Trophoblast cell (in vitro differentiated cells and primary cell): ENCODE results near the gene CUBN.

Source experiments
- DNase-seq, 2 donors: peaks; one replicate each; pipeline ENCODE4 v3.0.0-alpha.2; 2016
- H2AFZ ChIP-seq: 2 replicates; pipeline ENCODE4 v1.6.1; 2013; ENCODE audit warnings: low read length, moderate library complexity, mild to moderate bottlenecking; ENCODE audit not compliant: insufficient read depth, poor library complexity
- H2AK5ac ChIP-seq: 2 replicates; pipeline ENCODE4 v1.6.1; 2013; ENCODE audit warnings: mild to moderate bottlenecking, low read length
- H2BK120ac ChIP-seq: 2 replicates; pipeline ENCODE4 v1.6.1; 2013; ENCODE audit warnings: low read length, mild to moderate bottlenecking, moderate library complexity; ENCODE audit not compliant: insufficient read depth, poor library complexity
- H2BK12ac ChIP-seq: 2 replicates; pipeline ENCODE4 v1.6.1; 2013; ENCODE audit warnings: mild to moderate bottlenecking, low read length, moderate library complexity
- H2BK5ac ChIP-seq: 2 replicates; pipeline ENCODE4 v1.6.1; 2013; ENCODE audit warnings: low read length, low read depth, moderate library complexity, mild to moderate bottlenecking; ENCODE audit not compliant: poor library complexity
- H3K14ac ChIP-seq: 2 replicates; pipeline ENCODE4 v1.6.1; 2013; ENCODE audit warnings: mild to moderate bottlenecking, low read length
- H3K18ac ChIP-seq: 2 replicates; pipeline ENCODE4 v1.6.1; 2013; ENCODE audit warnings: mild to moderate bottlenecking, low read length
- H3K23ac ChIP-seq: 2 replicates; pipeline ENCODE4 v1.6.1; 2013; ENCODE audit warnings: low read length
- H3K27ac ChIP-seq: 2 replicates; pipeline ENCODE4 v1.5.1; 2013; ENCODE audit warnings: low read depth, mild to moderate bottlenecking, inconsistent platforms, low read length, moderate library complexity
- H3K27me3 ChIP-seq: 2 replicates; pipeline ENCODE4 v1.6.1; 2013; ENCODE audit warnings: inconsistent platforms, mild to moderate bottlenecking, low read length, moderate library complexity; ENCODE audit not compliant: insufficient read depth
- H3K36me3 ChIP-seq, 2 experiments: 1 replicate in 1 of 2; 2 replicates in 1 of 2; pipeline ENCODE4 v1.6.1; 2013; ENCODE audit warnings: low read length in 2 of 2, mild to moderate bottlenecking in 2 of 2, moderate library complexity in 1 of 2; ENCODE audit not compliant: insufficient read depth in 2 of 2, control insufficient read depth in 1 of 2
- H3K4ac ChIP-seq: 2 replicates; pipeline ENCODE4 v1.6.1; 2013; ENCODE audit warnings: low read depth, mild to moderate bottlenecking, low read length, moderate library complexity
- H3K4me1 ChIP-seq, 2 experiments: 1 replicate in 1 of 2; 2 replicates in 1 of 2; pipeline ENCODE4 v1.6.1; 2013; ENCODE audit warnings: low read length in 2 of 2, mild to moderate bottlenecking in 2 of 2, moderate library complexity in 1 of 2; ENCODE audit not compliant: insufficient read depth in 2 of 2, control insufficient read depth in 1 of 2
- H3K4me2 ChIP-seq: 2 replicates; pipeline ENCODE4 v1.6.1; 2013; ENCODE audit warnings: inconsistent platforms, mild to moderate bottlenecking, low read length, moderate library complexity
- H3K4me3 ChIP-seq: 2 replicates; pipeline ENCODE4 v1.5.1; 2013; ENCODE audit warnings: mild to moderate bottlenecking, low read depth, low read length, inconsistent platforms
- H3K79me1 ChIP-seq: one replicate; pipeline ENCODE4 v1.6.1; 2013; ENCODE audit warnings: low read length
- H3K79me2 ChIP-seq: 2 replicates; pipeline ENCODE4 v1.6.1; 2013; ENCODE audit warnings: low read length, mild to moderate bottlenecking; ENCODE audit not compliant: control insufficient read depth, insufficient read depth, poor library complexity
- H3K9ac ChIP-seq: 2 replicates; pipeline ENCODE4 v1.6.1; 2013; ENCODE audit warnings: mild to moderate bottlenecking, low read length
- H3K9me3 ChIP-seq: 2 replicates; pipeline ENCODE4 v1.6.1; 2013; ENCODE audit warnings: low read depth, mild to moderate bottlenecking, control low read depth, inconsistent platforms, low read length; ENCODE audit not compliant: insufficient read depth
- H4K12ac ChIP-seq: 2 replicates; pipeline ENCODE4 v1.6.1; 2013; ENCODE audit warnings: low read depth, mild to moderate bottlenecking, low read length, moderate library complexity
- H4K8ac ChIP-seq: 2 replicates; pipeline ENCODE4 v1.6.1; 2013; ENCODE audit warnings: low read depth, mild to moderate bottlenecking, low read length, moderate library complexity
- H4K91ac ChIP-seq: one replicate; pipeline ENCODE4 v1.6.1; 2013; ENCODE audit warnings: low read depth, mild to moderate bottlenecking, low read length, moderate library complexity
- WGBS: extraction: QIAGEN DNeasy Blood & Tissue Kit; methylation state at CpG from one replicate; pipeline ENCODE4 v1.1.7; 2013; ENCODE audit warnings: missing lambda C conversion rate; ENCODE audit not compliant: insufficient read length, insufficient coverage; ENCODE audit errors: extremely low coverage; 5-methylcytosine and 5-hydroxymethylcytosine counted together

The CUBN gene

GRCh38 chr10:16886031-16886430, 243.6 kb downstream of the CUBN start:
- no peaks in the 10 kb centered on the region for H3K9me3 ChIP-seq
- H3K4me3 ChIP-seq = no peak overlapping the region
- no peak overlapping the region for H3K4me2 ChIP-seq
- H3K27me3 ChIP-seq = no peaks in the 10 kb centered on the region
- no peak overlapping the region for H3K27ac ChIP-seq
- no peak overlapping the region for H3K14ac ChIP-seq
- no peak overlapping the region for H3K9ac ChIP-seq
- no peak overlapping the region for H2BK12ac ChIP-seq
- no peak overlapping the region for H2AFZ ChIP-seq
- no peak overlapping the region for H3K4ac ChIP-seq
- no peaks in the 10 kb centered on the region for H3K79me2 ChIP-seq
- no peak overlapping the region for H2BK120ac ChIP-seq
- no peak overlapping the region for H3K18ac ChIP-seq
- no peak overlapping the region for H2AK5ac ChIP-seq
- H4K8ac ChIP-seq = no peak overlapping the region
- H4K12ac ChIP-seq = no peak overlapping the region
- no peaks in the 10 kb centered on the region for H3K36me3 ChIP-seq
- H2BK5ac ChIP-seq = no peak overlapping the region
- no peak overlapping the region for H4K91ac ChIP-seq
- no peaks in the 10 kb centered on the region for H3K4me1 ChIP-seq
- WGBS = no CpG with 5 or more reads among the region's 2 CpGs
- H3K79me1 ChIP-seq = no peaks in the 10 kb centered on the region
- H3K23ac ChIP-seq = no peak overlapping the region
- DNase-seq = no peak

GRCh38 chr10:16884497-16884896, 245.1 kb downstream of the CUBN start:
- no peak overlapping the region for H3K14ac ChIP-seq
- no peak overlapping the region for H3K23ac ChIP-seq
- H2AFZ ChIP-seq = no peak overlapping the region
- H3K4ac ChIP-seq = no peak overlapping the region
- no peaks in the 10 kb centered on the region for H3K27me3 ChIP-seq
- H2BK5ac ChIP-seq = no peak overlapping the region
- H3K18ac ChIP-seq = no peak overlapping the region
- H3K36me3 ChIP-seq = no peaks in the 10 kb centered on the region
- H3K79me2 ChIP-seq = no peaks in the 10 kb centered on the region
- no peaks in the 10 kb centered on the region for H3K4me1 ChIP-seq
- H3K4me3 ChIP-seq = no peak overlapping the region
- H3K27ac ChIP-seq = no peak overlapping the region
- H3K9me3 ChIP-seq = no peaks in the 10 kb centered on the region
- no peaks in the 10 kb centered on the region for H3K79me1 ChIP-seq
- no peak overlapping the region for H3K4me2 ChIP-seq
- no peak overlapping the region for H4K12ac ChIP-seq
- H2BK120ac ChIP-seq = no peak overlapping the region
- H4K91ac ChIP-seq = no peak overlapping the region
- H3K9ac ChIP-seq = no peak overlapping the region
- no peak for DNase-seq
- H2AK5ac ChIP-seq = no peak overlapping the region
- no peak overlapping the region for H2BK12ac ChIP-seq
- no CpG with 5 or more reads among the region's 2 CpGs for WGBS
- H4K8ac ChIP-seq = no peak overlapping the region

GRCh38 chr10:16883084-16883483, 246.5 kb downstream of the CUBN start:
- Histone ChIP-seq H2BK12ac (no peak overlapping the region), H3K23ac (no peak overlapping the region), H4K91ac (no peak overlapping the region), H3K27ac (no peak overlapping the region), H2AFZ (no peak overlapping the region), H3K18ac (no peak overlapping the region), H3K9ac (no peak overlapping the region), H3K4me2 (no peak overlapping the region), H3K9me3 (no peaks in the 10 kb centered on the region), H2BK120ac (no peak overlapping the region), H3K27me3 (no peaks in the 10 kb centered on the region), H2BK5ac (no peak overlapping the region), H4K12ac (no peak overlapping the region), H3K36me3 (no peaks in the 10 kb centered on the region), H4K8ac (no peak overlapping the region), H3K4me3 (no peak overlapping the region), H2AK5ac (no peak overlapping the region), H3K14ac (no peak overlapping the region), H3K4ac (no peak overlapping the region), H3K79me2 (no peaks in the 10 kb centered on the region), H3K79me1 (no peaks in the 10 kb centered on the region), H3K4me1 (no peaks in the 10 kb centered on the region)
- no peak for DNase-seq
- WGBS = no CpG with 5 or more reads among the region's 4 CpGs

GRCh38 chr10:16870331-16870730, 259.3 kb downstream of the CUBN start:
- no peak overlapping the region for H2AK5ac ChIP-seq
- no peak overlapping the region for H3K23ac ChIP-seq
- H3K27ac ChIP-seq = no peak overlapping the region
- H4K91ac ChIP-seq = no peak overlapping the region
- H3K14ac ChIP-seq = no peak overlapping the region
- no peak overlapping the region for H3K4ac ChIP-seq
- no peak overlapping the region for H4K8ac ChIP-seq
- no peak overlapping the region for H2AFZ ChIP-seq
- peaks cover 0 to 6% of the 10 kb centered on the region in 2 experiments for H3K4me1 ChIP-seq
- no peak overlapping the region for H2BK12ac ChIP-seq
- H3K4me2 ChIP-seq = no peak overlapping the region
- no peak overlapping the region for H4K12ac ChIP-seq
- H3K36me3 ChIP-seq = no peaks in the 10 kb centered on the region
- H3K18ac ChIP-seq = no peak overlapping the region
- H2BK120ac ChIP-seq = no peak overlapping the region
- DNase-seq = no peak
- no peaks in the 10 kb centered on the region for H3K79me2 ChIP-seq
- no CpG with 5 or more reads among the region's 3 CpGs for WGBS
- H3K79me1 ChIP-seq = peaks cover 2% of the 10 kb centered on the region
- no peak overlapping the region for H2BK5ac ChIP-seq
- no peaks in the 10 kb centered on the region for H3K9me3 ChIP-seq
- H3K9ac ChIP-seq = no peak overlapping the region
- H3K27me3 ChIP-seq = no peaks in the 10 kb centered on the region
- H3K4me3 ChIP-seq = no peak overlapping the region
